B cell (primary cell): ENCODE measurements around the gene BTNL2. TPM values are rescaled to one million over a fixed set of nuclear protein-coding genes. Genes with fewer than 3 reads are reported as not detected.
A peak's percentile ranks its signal among the peaks of the same experiment; 100 is the strongest.

Source experiments
- ATAC-seq: fragments of 200-7000 bp; cut with Tn5 transposase; one replicate; pipeline ENCODE4 v1.10.0; 2021; ENCODE audit warnings: low read depth, mild to moderate bottlenecking, moderate number of reproducible peaks, moderate library complexity
- CTCF ChIA-PET: fragments of 350-600 bp; sonication (Branson Sonifier 250); formaldehyde crosslinking; loops from one replicate; lab custom pipeline; 2021; ENCODE audit warnings: antibody characterized with exemption, inconsistent platforms; lab: Charles Lee
- POLR2A ChIA-PET: fragments of 350-600 bp; sonication (Branson Sonifier 250); formaldehyde crosslinking; loops from one replicate; lab custom pipeline; 2021; ENCODE audit warnings: antibody characterized with exemption; lab: Charles Lee
- DNase-seq: peaks from one replicate; pipeline ENCODE4 v3.0.0; 2013
- H2AFZ ChIP-seq: 2 replicates; pipeline ENCODE4 v1.6.1; 2012; ENCODE audit warnings: mild to moderate bottlenecking, low read depth, low read length; ENCODE audit not compliant: insufficient read depth, poor library complexity, severe bottlenecking
- H3K27ac ChIP-seq, 2 donors: 1 replicate in 1 of 2; 2 replicates in 1 of 2; pipeline ENCODE4 v1.5.1; 2012 to 2013; ENCODE audit warnings: low read length in 2 of 2, mild to moderate bottlenecking in 2 of 2, moderate library complexity in 1 of 2
- H3K27me3 ChIP-seq, 4 experiments: fragments of 200-600 bp in 1 of 4; sonication (generic) in 1 of 4; replicated peaks in 1 of 4; 1 replicate in 2 of 4; 2 replicates in 2 of 4; pipeline versions ENCODE4 v1.6.1 to v1.7.0; 2013 to 2016; ENCODE audit warnings: low read length in 3 of 4, mild to moderate bottlenecking in 2 of 4, mixed read lengths in 1 of 4, moderate library complexity in 1 of 4; ENCODE audit not compliant: insufficient read depth in 4 of 4, control insufficient read depth in 3 of 4; ENCODE audit errors: control extremely low read depth in 1 of 4
- H3K36me3 ChIP-seq, 2 experiments: replicated peaks in 1 of 2; 1 replicate in 1 of 2; 2 replicates in 1 of 2; pipeline versions ENCODE4 v1.6.1 to v1.7.1; 2013; ENCODE audit warnings: low read length in 1 of 2; ENCODE audit not compliant: insufficient read depth in 2 of 2, control insufficient read depth in 1 of 2; ENCODE audit errors: control extremely low read depth in 1 of 2, extremely low read depth in 1 of 2
- H3K4me1 ChIP-seq, 2 donors: fragments of 200-600 bp in 1 of 2; sonication (generic) in 1 of 2; 1 replicate in 1 of 2; 2 replicates in 1 of 2; pipeline versions ENCODE4 v1.5.1 to v1.6.1; 2013 to 2017; ENCODE audit warnings: low read length in 2 of 2; ENCODE audit not compliant: control insufficient read depth in 2 of 2, insufficient read depth in 2 of 2
- H3K4me2 ChIP-seq: replicated peaks from 2 replicates; pipeline ENCODE3; 2012; ENCODE audit warnings: mild to moderate bottlenecking, low read depth, low read length; ENCODE audit not compliant: poor library complexity, severe bottlenecking
- H3K4me3 ChIP-seq, 5 experiments: fragments of 200-600 bp in 1 of 5; sonication (generic) in 1 of 5; 1 replicate in 3 of 5; 2 replicates in 2 of 5; pipeline versions ENCODE4 v1.5.1 to v1.7.0; 2011 to 2016; ENCODE audit warnings: low read length in 4 of 5, mild to moderate bottlenecking in 4 of 5, low read depth in 2 of 5, control low read depth in 1 of 5, moderate library complexity in 1 of 5; ENCODE audit not compliant: insufficient read depth in 1 of 5; ENCODE audit errors: control extremely low read depth in 1 of 5, extremely low read depth in 1 of 5
- H3K79me2 ChIP-seq: fragments of 200-600 bp; sonication (generic); one replicate; pipeline ENCODE4 v1.6.0; 2016; ENCODE audit warnings: low read length; ENCODE audit not compliant: control insufficient read depth, insufficient read depth
- H3K9ac ChIP-seq: fragments of 200-600 bp; sonication (generic); 2 replicates; pipeline ENCODE4 v1.6.1; 2017; ENCODE audit warnings: mild to moderate bottlenecking, low read length, moderate library complexity
- H3K9me3 ChIP-seq, 3 donors: one replicate each; pipeline versions ENCODE4 v1.6.1 to v1.7.1; 2013; ENCODE audit warnings: low read length in 2 of 3; ENCODE audit not compliant: control insufficient read depth in 2 of 3, insufficient read depth in 1 of 3; ENCODE audit errors: control extremely low read depth in 1 of 3
- H4K20me1 ChIP-seq: 2 replicates; pipeline ENCODE4 v1.6.0; 2012; ENCODE audit warnings: mild to moderate bottlenecking, low read length; ENCODE audit not compliant: insufficient read depth, control insufficient read depth, poor library complexity, severe bottlenecking
- H3K27ac Mint-ChIP-seq: one replicate; pipeline ENCODE4 v1.8.0; 2021; ENCODE audit warnings: mixed read lengths
- H3K27me3 Mint-ChIP-seq: one replicate; pipeline ENCODE4 v1.8.0; 2021; ENCODE audit warnings: mixed read lengths
- H3K4me1 Mint-ChIP-seq: one replicate; pipeline ENCODE4 v1.8.0; 2021; ENCODE audit warnings: mixed read lengths
- H3K4me3 Mint-ChIP-seq: one replicate; pipeline ENCODE4 v1.8.0; 2021; ENCODE audit warnings: mixed read lengths
- H3K9me3 Mint-ChIP-seq: one replicate; pipeline ENCODE4 v1.8.0; 2022; ENCODE audit warnings: mixed read lengths; ENCODE audit not compliant: insufficient read depth
- CTCF ChIP-seq: fragments of 200-600 bp; IDR thresholded peaks from one replicate; pipeline ENCODE4 v1.8.0; 2022; ENCODE audit warnings: antibody characterized with exemption, mild to moderate bottlenecking
- EZH2 ChIP-seq: IDR thresholded peaks from 2 replicates; pipeline ENCODE4 v1.6.1; 2012; ENCODE audit warnings: borderline replicate concordance, low read depth, mild to moderate bottlenecking, moderate library complexity, low read length; ENCODE audit not compliant: insufficient read depth, poor library complexity, severe bottlenecking
- WGBS: methylation state at CpG from one replicate; pipeline ENCODE4 v1.1.5; 2013; ENCODE audit warnings: missing lambda C conversion rate; ENCODE audit not compliant: insufficient coverage; 5-methylcytosine and 5-hydroxymethylcytosine counted together
- intact Hi-C: fragments of 100-400 bp; cut with micrococcal nuclease; formaldehyde crosslinking; loops from one replicate; pipeline ENCODE4 v1.10.0; 2022
- polyA plus RNA-seq: library from polyadenylated mRNA; depleted of rRNA; stranded (reverse); fragments of >200 nt; gene quantifications from 2 replicates; pipeline ENCODE4 v1.2.3, GENCODE V29; 2012
- small RNA-seq: library from RNA; depleted of rRNA; stranded (forward); fragments of <200 nt; gene quantifications from one replicate; pipeline ENCODE3, GENCODE V24; 2012; ENCODE audit warnings: low replicate concordance, low read depth; ENCODE audit not compliant: insufficient read length
- total RNA-seq, 2 donors: library from RNA; stranded (reverse); fragments of 120-200 nt in 1 of 2; gene quantifications; 1 replicate in 1 of 2; 2 replicates in 1 of 2; pipeline versions ENCODE4 v1.2.3 to v1.2.4, GENCODE V29; 2013 to 2022

BTNL2 gene
- total and polyA plus RNA-seq, 2 donors (not counting 1 experiment from before 2014, with no cell fraction given), result not detected

GRCh38 chr6:32355018-32355417 is 52.0 kb downstream of the BTNL2 start:
- intact Hi-C loops, result no loop called here
- no peak for ATAC-seq
- no peak overlapping the region for H3K4me3 Mint-ChIP-seq
- ChIA-PET CTCF (no interaction called here), POLR2A (no interaction called here)
- Histone ChIP-seq H3K9ac (no peak overlapping the region), H2AFZ (no peak overlapping the region), H3K4me1 (no peaks in the 10 kb centered on the region), H3K27me3 (no peaks in the 10 kb centered on the region), H3K36me3 (no peaks in the 10 kb centered on the region), H3K4me3 (no peak overlapping the region), H3K9me3 (peaks cover 0 to 1% (median 0%) of the 10 kb centered on the region in 3 donors), H3K4me2 (no peak overlapping the region), H3K79me2 (no peaks in the 10 kb centered on the region), H3K27ac (no peak overlapping the region), H4K20me1 (no peaks in the 10 kb centered on the region)
- no CpG with 5 or more reads among the region's 1 CpG for WGBS
- no peaks in the 10 kb centered on the region for H3K27me3 Mint-ChIP-seq
- H3K9me3 Mint-ChIP-seq, result no peaks in the 10 kb centered on the region
- DNase-seq, result no peak
- H3K27ac Mint-ChIP-seq, result peak overlapping the region; percentile 2
- H3K4me1 Mint-ChIP-seq, result peaks cover 14% of the 10 kb centered on the region
- no peak for TF ChIP-seq EZH2
- no peak for TF ChIP-seq CTCF

- Mint-ChIP-seq H3K4me3 (no peak overlapping the region), H3K9me3 (no peaks in the 10 kb centered on the region), H3K4me1 (peaks cover 7% of the 10 kb centered on the region), H3K27ac (no peak overlapping the region), H3K27me3 (no peaks in the 10 kb centered on the region)
- Histone ChIP-seq H3K27ac (no peak overlapping the region), H2AFZ (no peak overlapping the region), H3K4me1 (no peaks in the 10 kb centered on the region), H3K79me2 (no peaks in the 10 kb centered on the region), H3K4me3 (no peak overlapping the region), H3K9ac (no peak overlapping the region), H3K9me3 (peaks cover 0 to 1% (median 0%) of the 10 kb centered on the region in 3 donors), H3K27me3 (peaks cover 0 to 2% (median 0%) of the 10 kb centered on the region in 4 experiments), H3K36me3 (no peaks in the 10 kb centered on the region), H4K20me1 (no peaks in the 10 kb centered on the region), H3K4me2 (no peak overlapping the region)
- no peak for ATAC-seq
- intact Hi-C loops, result no loop called here
- ChIA-PET POLR2A (no interaction called here), CTCF (no interaction called here)
- WGBS, result no CpG with 5 or more reads among the region's 2 CpGs
- DNase-seq, result no peak
- no peak for TF ChIP-seq EZH2
- TF ChIP-seq CTCF, result no peak
Observed at GRCh38 chr6:32353348-32353747, 53.6 kb downstream of the BTNL2 start.

Small RNA genes within 50 kb of the gene (small RNA-seq; reads per million reads assigned to genes)
- gene RNU6-603P, result not detected

Other genes starting within 250 kb of the BTNL2 start
- gene EGFL8, start 242.6 kb downstream of the BTNL2 start, total RNA-seq, result 3.9 and 4.5 TPM in 2 replicates
- 0.91 and 2.7 TPM in 2 replicates for gene EGFL8, start 242.6 kb downstream of the BTNL2 start, polyA plus RNA-seq
- gene AGPAT1, start 231.1 kb downstream of the BTNL2 start, total RNA-seq, result 27.4 and 29.8 TPM in 2 replicates
- 27.2 and 37.1 TPM in 2 replicates for gene AGPAT1, start 231.1 kb downstream of the BTNL2 start, polyA plus RNA-seq
- 39.0 and 40.7 TPM in 2 replicates for gene RNF5, start 228.8 kb downstream of the BTNL2 start, total RNA-seq
- 25.0 and 25.5 TPM in 2 replicates for gene RNF5, start 228.8 kb downstream of the BTNL2 start, polyA plus RNA-seq
- gene AGER, start 222.9 kb downstream of the BTNL2 start, total RNA-seq, result 36.4 and 38.8 TPM in 2 replicates
- gene AGER, start 222.9 kb downstream of the BTNL2 start, polyA plus RNA-seq, result 29.9 and 31.6 TPM in 2 replicates
- gene PBX2, start 217.0 kb downstream of the BTNL2 start, total RNA-seq, result 180 and 188 TPM in 2 replicates
- 128 TPM in 2 replicates for gene PBX2, start 217.0 kb downstream of the BTNL2 start, polyA plus RNA-seq
- 184 and 194 TPM in 2 replicates for gene GPSM3, start 214.5 kb downstream of the BTNL2 start, total RNA-seq
- 254 and 299 TPM in 2 replicates for gene GPSM3, start 214.5 kb downstream of the BTNL2 start, polyA plus RNA-seq
- gene NOTCH4, start 183.1 kb downstream of the BTNL2 start, total RNA-seq, result 10.2 and 10.3 TPM in 2 replicates
- 6.3 and 11.5 TPM in 2 replicates for gene NOTCH4, start 183.1 kb downstream of the BTNL2 start, polyA plus RNA-seq
- not detected in 2 replicates for gene TSBP1, start 35.3 kb downstream of the BTNL2 start, total RNA-seq
- gene TSBP1, start 35.3 kb downstream of the BTNL2 start, polyA plus RNA-seq, result not detected in 2 replicates
- 2,785 and 2,881 TPM in 2 replicates for gene HLA-DRA, start 32.7 kb upstream of the BTNL2 start, total RNA-seq
- gene HLA-DRA, start 32.7 kb upstream of the BTNL2 start, polyA plus RNA-seq, result 4,498 and 4,999 TPM in 2 replicates
- 174 and 184 TPM in 2 replicates for gene HLA-DRB5, start 123.1 kb upstream of the BTNL2 start, total RNA-seq
- 23.8 and 112 TPM in 2 replicates for gene HLA-DRB5, start 123.1 kb upstream of the BTNL2 start, polyA plus RNA-seq
- gene HLA-DRB1, start 182.7 kb upstream of the BTNL2 start, total RNA-seq, result 559 and 584 TPM in 2 replicates
- 1,038 and 1,240 TPM in 2 replicates for gene HLA-DRB1, start 182.7 kb upstream of the BTNL2 start, polyA plus RNA-seq
- 463 and 489 TPM in 2 replicates for gene HLA-DQA1, start 230.2 kb upstream of the BTNL2 start, total RNA-seq
- 260 and 486 TPM in 2 replicates for gene HLA-DQA1, start 230.2 kb upstream of the BTNL2 start, polyA plus RNA-seq